Activated CD4-positive, alpha-beta T cell treated with anti-CD3 and anti-CD28 coated beads, Interleukin-2, amount 50 U/mL, for 4 hours (primary cell): ENCODE measurements around the gene C4orf50.
"Not testable (repeated sequence)": the region's sequence is repeated elsewhere in the genome, so short reads cannot be mapped to it uniquely, and the experiment has no call there.

Source experiments
- DNase-seq, 2 experiments: peaks; one replicate each; pipeline ENCODE4 v3.0.0-alpha.2; 2020

Gene C4orf50

DNA sequence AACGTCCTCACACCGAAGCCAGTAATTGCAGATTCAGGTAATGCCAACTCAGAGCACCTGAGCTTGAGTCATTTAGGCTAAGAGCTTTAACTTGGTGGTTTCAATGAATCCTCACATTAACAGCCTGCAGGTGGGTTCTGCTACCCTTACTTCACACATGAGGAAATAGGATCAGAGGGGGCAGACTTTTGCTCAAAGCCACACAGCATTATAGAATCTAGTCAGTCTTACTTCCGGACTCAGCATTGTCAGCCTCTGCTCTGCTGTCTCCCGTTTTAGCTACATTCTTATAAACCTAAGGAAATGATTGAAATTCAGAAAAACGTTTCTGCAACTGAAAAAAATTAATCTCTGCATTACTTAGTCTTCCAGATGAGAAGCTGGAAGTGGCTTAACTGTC lies 6.0 kb downstream of the C4orf50 start:
- no peak for DNase-seq

DNA sequence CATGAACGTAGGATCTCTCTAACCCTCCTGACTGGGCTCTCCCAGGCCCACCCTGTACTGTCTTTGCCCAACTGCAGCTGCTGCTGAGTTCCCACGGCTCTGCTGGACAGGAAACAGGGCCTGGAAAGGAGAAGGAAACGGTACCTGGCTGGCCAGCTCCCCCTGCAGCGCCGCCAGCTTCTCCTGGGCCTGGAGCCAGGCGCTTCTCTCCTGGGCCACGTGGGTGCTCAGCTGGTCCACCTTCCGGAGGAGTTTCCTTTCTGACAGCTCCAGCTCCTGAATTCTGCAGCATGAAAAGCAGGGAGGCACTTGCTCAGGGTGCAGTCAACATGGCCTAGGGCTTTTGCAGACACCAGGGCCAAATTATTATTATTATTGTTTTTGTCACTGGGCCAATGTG lies 6.5 kb downstream of the C4orf50 start:
- no peak for DNase-seq

DNA sequence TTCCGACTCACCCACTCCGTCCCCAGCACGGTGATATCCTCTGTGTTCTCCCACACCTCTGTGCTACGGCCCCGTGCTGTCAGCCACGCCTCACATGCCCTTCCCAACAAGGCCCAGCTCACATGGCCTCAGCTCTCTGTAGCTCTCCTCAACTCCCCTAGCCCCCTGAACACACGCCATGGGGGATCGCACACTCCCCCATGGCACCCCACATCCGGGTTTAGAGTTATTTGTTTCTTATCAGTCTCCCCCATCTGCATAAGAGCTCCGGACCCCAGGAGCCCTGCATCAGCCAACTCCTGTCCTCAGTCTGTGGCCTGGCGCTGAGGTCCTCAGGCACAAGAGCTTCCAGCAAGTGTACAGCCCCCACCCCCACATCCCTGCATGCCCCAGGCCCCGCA lies 7.0 kb downstream of the C4orf50 start:
- no peak for DNase-seq

DNA sequence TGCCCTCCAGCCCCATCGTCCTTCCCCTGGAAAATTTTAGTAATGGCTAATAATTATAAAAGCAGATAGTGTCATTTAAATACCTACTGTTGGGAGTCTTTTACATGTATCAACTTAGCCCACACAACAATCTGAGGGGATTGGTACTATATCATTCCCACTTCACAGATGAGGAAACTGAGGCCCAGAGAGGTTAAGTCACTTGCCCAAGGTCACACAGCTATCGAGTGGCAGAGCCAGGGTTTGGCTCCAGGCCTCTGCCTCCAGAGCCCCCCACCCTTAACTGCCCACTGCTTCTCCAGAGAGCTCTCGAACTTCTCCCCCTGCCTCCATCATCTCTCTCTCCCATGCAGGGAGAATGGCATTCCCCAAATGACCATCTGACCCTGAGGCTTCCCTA lies 7.4 kb downstream of the C4orf50 start:
- DNase-seq: no peak

DNA sequence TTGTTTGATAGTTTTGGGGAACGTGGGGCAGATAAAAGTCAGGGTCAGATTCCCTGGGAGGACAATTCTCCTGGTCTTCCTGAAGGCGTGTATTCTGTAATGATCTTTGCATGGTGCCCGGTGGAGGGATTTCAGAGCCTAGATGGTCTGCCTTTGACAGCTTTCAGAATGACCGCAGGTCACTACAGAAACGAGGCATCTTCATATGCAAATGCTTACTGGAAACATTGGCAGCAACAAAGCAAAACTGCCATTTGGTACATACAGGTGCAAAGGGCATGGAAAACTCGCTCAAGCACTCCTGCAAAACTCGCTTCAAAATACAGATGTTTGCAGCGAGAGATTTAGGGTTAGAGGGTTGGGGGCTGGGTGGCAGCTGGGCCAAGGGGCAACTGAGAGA lies 8.8 kb downstream of the C4orf50 start:
- no peak for DNase-seq

DNA sequence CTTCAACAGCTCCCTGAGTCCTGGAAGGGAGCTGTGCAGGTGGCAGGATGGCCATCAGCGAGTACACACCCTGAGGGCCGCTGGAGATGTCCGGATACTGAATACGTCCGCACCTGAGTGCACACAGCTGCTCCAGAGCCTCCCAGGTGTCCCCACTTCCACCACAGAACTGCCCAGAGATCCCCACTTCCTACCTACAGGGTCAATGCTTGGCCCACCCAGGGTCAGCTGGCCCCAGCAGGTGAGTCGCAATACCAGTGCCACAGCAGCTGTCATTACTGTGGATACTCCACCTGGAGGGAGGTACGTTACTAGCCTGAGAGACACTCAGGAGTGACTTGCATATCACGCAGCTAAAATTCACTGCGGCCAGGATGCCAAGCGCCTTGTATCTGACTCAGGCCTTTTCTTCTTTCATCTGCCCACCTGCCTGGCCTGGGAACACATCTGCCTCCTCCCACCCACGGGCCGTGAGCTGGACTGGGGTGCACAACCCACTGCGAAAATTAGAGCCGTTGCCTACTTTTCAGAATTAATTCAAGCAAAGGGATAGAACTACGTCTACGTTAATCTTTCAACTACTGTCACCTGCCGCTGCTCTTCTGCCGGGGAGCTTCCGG lies 9.4 kb downstream of the C4orf50 start:
- DNase-seq: no peak

DNA sequence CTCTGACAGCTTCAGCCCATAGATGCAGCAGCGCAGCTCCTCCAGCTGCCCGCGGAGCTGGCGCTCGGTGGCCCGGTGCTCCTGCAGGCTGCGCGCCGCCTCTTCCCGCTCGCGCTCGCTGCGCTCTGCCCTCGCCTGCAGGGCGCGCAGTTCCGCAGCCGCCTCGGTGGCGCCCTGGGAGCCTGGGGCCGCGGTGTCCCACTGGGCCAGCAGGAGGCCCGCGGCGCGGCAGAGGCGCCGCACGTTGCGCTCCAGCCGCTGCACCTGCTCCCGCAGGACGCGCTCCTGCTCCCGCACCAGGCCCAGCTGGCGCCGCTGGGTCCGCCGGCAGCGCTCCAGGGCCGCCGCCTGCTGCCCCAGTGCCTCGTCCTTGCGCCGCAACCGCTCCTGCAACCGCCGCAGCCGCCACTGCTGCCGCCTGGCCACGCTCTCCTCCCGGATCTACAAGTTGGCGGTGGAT lies 10.1 kb downstream of the C4orf50 start:
- no peak for DNase-seq

DNA sequence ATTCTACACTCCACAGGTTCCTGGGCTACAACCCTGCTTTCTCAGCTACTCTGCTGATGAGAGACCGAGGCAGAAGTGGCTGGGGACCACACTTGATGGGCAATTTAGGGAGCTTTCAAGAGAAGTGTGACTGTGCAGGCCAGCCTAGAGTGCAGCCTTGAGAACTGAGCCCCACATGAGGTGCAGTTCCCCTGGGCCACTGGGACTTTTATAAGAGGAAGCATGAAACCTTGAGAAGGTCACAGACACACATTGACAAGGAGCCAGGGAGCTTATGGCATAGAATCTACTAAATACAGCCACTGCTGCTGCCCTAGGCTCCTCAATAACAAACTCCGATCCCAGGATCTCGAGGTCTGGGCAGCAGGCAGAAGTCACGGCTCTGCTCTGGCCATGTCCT lies 13.1 kb downstream of the C4orf50 start:
- DNase-seq: no peak

DNA sequence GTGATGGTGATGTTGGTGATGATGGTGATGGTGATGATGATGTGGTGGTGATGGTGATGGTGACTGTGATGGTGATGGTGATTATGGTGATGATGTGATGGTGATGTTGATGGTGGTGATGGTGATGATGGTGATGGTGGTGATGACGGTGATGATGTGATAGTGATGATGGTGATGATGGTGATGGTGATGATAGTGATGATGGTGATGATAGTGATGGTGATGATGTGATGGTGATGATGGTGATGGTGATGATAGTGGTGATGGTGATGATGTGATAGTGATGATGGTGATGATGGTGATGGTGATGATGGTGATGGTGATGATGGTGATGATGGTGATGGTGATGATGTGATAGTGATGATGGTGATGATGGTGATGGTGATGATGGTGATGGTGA lies 14.7 kb downstream of the C4orf50 start:
- DNase-seq: not testable (repeated sequence)

DNA sequence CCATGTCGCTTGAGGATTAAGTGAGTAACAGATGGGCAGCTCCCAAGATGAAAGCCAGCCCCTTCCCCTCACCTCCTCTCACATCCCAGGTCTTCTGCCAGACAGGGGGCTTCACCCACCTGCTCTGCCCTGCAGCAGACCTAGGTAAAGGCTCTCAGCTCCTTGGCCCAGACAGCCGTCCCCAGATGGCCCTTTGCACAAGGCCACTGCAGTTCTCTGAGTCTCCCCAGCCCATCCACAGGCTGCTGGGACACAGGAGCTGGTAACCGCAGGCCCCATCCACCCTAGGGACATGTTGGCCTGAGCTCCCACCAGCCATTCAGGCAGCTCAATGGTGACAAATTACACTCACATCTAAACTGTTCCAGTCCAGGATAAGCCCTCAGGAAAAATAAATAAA lies 15.3 kb downstream of the C4orf50 start:
- DNase-seq: no peak

DNA sequence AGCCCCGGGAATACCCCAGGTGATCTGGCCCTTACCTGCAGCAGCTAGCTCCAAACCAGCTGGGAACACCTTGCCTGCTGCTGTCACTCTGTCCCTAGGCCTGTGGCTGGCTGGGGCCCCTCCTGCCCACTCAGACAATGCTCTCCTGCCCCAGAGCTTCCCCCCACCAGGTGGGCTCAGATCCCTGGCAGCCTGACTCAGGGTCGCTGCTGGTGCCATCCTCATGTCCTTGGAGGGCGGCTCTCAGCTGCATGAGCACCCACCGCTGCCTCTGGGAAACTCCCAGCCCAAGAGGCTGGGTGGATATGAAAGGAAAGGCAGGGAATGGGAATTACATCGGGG lies 15.8 kb downstream of the C4orf50 start:
- no peak for DNase-seq

DNA sequence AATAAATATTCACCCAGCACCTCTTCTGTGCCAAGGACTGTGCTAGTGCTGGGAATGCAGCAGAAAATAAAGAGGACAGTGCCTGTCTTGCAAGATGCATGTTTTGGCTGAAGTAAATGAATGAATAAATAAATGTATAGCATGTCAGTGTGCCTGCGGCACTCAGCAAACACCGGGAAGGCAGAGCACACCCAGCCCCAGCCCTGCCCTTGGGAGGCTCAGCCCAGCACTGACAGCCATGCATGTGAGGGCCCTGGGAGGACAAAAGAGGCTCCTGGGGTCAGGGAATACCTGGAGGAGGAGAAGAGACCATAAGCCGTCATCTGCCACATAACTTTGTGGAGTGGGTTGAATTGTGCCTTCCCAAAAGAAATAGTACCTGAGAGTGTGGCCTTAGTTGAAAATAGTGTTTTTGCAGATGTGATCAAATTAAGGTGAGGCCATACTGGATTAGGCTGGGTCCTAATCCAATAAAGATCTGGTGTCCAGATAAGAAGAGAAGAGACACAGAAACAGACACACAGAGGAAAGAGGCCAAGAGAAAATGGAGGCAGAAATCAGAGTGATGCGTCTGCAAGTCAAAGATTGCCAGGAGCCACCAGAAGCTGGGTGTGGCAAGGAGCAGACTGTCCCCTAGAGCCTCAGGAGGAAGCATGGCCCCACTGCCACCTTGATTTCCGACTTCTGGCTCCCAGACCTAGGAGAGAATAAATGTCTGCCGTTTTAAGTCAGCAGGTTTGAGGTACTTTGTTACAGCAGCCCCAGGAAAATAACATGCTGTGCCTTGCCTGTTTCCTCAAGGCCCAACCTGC lies 16.3 kb downstream of the C4orf50 start:
- DNase-seq: no peak

DNA sequence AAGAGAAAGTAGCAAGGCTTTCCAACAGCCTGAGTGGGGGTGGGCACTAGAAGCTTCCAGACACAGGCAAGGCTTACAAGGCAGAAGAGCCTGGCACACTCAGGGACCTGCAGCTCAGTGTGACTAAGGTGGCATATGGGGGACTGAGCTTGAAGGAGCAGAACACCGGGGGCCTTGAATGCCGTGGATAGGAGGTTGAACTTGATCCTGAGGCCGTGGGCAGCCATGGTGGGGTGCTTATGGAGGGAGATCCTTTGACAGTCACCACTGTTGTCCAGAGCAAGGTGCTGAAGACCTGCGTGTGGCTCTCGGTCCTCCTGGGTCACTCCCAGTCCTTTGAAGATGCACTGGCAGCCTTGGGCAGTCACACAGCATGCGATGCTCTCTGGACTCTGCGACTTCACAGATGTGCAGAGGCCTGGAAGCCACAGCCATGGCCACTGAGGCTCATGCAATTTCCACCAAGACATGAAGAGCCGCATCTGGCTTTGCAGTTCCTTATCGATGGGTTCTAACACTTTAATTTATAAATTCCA lies 18.3 kb downstream of the C4orf50 start:
- no peak for DNase-seq

DNA sequence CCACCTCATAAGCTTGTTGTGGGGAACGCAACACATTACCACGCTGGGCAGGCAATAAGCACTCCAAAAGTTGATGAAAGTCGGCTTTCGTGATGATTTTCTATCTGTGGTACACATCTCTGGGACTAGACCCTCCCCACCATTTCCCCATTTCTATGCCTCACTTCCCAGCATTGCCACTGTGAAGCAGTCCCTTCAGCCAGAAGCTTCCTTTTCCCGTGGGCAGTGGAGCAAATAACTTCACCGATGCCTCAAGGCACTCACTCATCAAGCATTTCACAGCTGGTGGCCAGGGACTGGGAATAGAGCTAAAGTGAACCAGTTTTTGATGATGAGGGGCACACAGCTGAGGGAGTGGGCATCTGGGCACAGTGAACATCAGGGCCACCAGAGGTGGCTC lies 18.9 kb downstream of the C4orf50 start:
- no peak for DNase-seq

DNA sequence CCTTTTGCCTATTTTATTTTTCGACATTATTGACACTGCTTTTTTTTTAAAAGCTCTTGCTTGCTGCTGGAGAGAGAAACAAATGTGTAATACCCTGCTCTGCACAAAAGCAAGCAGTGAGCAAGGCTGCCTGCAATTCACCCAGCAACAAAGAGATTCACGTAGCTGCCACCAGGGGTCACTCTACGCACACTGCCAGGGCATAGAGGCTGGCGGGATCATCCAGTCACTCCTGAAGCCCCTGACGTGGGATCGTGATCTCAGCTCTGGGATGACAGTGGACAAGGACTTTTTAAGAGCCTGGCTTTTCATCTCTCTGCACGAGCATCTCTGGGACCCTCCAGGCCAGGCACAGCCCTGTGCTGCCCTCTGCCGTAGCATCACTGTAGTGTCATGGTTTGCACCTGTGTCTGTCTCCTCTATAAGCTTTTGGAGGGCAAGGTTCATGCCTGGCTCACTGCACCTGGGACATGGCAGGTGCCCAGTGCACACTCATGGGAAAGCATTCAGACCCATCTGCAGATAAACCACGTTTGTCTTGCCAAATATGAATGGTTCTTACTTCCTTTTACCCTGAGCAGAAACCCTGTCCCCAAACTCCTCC lies 19.8 kb downstream of the C4orf50 start:
- DNase-seq: peak; percentile 21 to 23

DNA sequence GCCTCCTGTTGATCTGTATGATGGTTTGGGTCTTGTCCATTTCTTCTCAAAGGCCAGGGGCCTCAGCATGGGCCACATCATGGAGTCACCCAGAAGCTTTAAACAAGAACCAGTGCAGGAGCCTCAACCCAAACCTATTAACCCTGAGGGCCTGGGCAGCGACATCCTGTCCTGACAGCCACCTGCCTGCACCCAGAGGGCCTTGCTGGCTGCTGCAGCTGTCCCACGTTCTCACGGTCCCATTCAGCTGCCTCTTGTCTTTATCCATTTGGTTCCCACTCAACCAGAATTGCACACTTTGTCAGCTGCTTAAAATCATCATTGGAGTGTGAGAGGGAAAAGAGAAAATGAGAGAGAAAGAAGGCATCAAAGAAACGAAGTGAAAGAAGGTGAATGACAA lies 21.6 kb downstream of the C4orf50 start:
- no peak for DNase-seq

DNA sequence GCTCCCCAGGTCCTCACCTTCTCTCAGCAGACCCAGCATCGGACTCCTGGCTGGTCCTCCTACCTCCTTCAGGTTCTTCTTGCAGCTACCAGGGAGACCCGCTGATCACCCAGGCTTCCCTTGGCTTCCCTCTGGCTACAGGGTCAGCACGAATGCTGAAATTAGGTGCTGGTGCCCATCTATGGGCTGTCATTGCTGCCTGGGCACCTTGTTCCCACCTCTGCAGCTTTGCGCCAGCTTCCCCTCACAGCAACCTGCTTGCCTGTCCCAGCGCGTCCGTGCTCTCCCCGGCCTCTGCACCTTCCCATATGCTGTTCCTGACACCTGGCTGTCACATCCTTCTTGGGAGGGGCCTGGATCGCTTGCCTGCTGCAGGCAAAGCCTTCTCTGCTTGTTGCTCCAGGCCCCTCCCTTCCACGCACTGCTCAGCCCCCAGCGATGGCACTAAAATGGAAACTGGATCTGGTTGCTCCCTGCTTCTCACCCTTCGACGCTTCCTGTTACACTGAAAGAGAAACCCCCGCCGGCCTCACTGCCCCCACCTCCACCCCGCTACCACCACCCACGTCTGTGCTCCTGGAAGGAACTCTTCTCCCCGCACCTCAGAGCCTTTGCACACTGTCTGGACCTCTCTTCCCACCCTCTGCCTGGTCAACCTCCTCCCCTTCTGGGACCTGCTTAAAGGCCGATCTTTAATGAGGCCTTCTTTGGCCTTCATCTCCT lies 22.2 kb downstream of the C4orf50 start:
- no peak for DNase-seq

DNA sequence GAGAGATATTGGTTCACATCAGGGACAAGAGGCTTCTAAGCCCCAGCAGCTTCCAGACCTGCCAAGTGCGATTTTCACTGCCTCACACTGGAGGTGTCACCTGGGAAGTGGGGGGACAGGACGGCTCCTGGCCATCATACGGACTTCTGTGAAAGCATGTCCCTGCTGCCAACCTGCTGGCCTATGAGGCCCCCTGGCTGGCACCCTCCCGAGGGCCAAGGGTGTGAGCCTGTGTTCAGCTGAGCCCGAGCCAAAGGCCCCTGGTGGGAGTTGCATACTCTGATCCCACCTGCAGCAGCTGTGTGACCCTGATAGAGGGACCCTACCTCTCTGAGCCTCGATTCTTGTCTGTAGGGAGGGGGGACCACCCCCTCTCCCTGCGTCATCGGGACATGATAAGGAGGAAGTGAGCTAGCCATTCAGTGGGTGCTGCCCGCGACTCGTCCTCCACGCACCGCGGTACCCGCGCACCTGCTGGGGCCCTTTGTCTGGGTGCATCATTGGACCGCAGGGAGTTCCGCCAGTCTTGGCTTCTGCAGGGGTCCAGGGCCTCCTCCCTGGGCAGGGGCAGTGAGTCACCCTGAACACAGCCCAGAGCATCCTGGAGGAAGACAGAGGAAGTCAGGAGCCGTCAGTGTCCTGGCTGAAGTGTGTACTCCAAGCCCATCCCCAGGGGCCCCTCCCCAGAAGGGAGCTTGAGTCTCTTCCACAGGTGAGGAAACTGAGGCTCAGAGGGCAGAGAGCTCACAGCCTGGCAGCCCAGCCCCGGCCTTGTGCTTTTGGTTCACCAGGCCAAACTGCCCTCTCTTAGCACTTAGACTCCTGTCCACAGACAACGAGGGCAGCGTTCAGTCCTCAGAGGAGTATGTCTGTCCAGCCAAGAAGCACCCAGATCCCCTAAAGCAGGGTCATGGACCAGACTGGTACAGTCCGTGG lies 24.1 kb downstream of the C4orf50 start:
- DNase-seq: no peak

DNA sequence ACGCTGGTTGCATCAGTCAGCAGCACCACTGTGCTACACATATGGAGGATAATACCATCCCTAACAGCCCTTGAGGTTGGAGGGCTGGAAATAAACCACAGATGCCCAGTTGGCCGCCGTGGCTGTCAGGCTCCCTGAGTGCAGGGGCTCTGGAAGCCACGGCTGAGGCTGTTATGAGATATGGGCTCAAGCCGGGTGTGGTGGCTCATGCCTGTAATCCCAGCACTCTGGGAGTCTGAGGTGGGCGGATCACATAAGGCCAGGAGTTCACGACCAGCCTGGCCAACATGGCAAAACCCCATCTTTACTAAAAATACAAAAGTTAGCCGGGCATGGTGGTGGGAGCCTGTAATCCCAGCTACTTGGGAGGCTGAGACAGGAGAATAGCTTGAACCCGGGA lies 24.9 kb downstream of the C4orf50 start:
- DNase-seq: not testable (repeated sequence)

DNA sequence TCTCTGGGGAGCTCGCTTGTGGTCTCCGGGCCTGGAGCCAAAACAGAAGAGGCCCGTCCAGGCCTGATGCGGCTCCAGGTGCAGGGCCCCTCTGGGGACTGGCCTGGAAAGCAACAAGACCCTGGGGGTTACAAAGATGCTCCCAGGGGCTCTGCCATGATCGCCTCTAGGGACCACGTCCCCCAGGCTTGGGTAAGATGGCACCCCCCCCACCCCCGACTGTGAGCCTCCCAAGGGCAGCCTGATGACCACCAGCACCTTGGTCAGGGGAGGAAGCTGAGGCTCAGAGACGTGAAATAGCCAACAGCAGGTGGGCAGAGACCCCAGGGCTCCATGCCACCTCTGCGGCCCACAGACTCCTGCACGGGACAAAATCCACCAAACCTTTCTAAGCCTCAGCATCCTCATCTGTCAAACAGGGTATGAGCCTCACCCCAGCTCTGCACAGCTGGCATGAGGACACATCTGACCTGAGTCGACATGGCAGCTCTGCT lies 25.4 kb downstream of the C4orf50 start:
- DNase-seq: no peak

DNA sequence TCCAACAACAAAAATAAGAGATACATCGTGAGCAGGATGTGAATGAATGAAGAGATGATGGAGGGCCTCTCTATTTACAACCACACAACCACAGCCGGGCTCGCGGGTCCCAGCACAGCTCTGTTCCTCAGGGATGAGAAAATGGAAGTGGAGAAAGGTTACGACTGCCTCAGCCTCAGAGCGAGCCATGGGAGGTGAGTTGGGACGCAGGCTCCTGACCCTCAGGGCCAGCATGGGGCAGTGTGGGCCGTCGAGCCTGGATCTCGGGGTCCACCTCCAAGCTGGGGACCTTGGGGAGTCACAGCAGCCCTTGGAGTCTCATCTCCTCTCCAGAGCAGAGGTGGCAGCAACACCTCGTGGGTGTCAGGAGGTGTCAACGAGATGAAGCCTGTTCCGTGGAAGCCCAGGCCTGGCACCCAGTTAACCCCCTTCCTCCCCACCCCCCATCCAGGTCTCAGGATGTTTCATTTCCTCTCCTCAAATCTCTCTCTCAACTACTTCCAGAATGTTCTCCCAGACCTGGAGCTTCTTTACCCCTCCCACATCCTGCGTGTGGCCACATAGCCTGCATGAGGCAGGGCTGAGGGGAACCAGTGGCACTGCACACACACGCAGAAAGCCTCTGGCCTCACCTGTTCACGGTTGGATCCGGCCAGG lies 25.9 kb downstream of the C4orf50 start:
- DNase-seq: no peak

DNA sequence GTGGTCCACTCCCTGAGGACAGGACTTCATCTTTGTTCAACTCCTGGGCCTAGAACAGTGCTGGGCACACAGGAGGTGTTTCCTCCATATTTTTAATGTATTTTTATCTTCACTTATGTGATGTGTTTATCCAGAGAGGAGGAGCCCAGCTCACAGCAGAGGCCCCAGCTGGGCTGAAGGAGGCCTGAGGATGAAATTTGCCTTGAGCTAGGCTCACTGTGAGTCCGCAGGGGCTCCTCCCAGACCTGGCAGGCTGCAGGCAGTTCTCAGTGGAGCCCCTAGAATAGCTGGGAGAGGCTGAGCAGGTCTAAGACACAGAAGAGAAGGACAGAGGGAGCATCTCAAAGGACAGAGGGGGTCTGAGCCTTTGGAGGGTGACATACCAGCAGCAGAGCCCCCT lies 26.8 kb downstream of the C4orf50 start:
- DNase-seq: no peak
